GM23338 (cell line): Measurements from ENCODE around the gene PICK1. TPM values are rescaled to one million over a fixed set of nuclear protein-coding genes. Genes with fewer than 3 reads are reported as not detected.

Experiments
- ATAC-seq: fragments of 200-7000 bp; cut with Tn5 transposase; 3 replicates; pipeline ENCODE4 v1.9.1; 2020
- DNase-seq: peaks from one replicate; pipeline ENCODE4 v3.0.0-alpha.2; 2015; ENCODE audit warnings: low spot score
- H2AFZ ChIP-seq: fragments of 200-600 bp; sonication (generic); 2 replicates; pipeline ENCODE4 v1.8.0; 2016; ENCODE audit warnings: antibody characterized with exemption, mild to moderate bottlenecking, moderate library complexity
- H3F3A ChIP-seq: fragments of 200-600 bp; sonication (generic); replicated peaks from 2 replicates; pipeline ENCODE4 v1.8.0; 2017; ENCODE audit warnings: antibody characterized with exemption, mixed run types, low read depth
- H3K27ac ChIP-seq: fragments of 200-600 bp; sonication (generic); 2 replicates; pipeline ENCODE4 v1.6.1; 2016; ENCODE audit warnings: low read depth
- H3K27me3 ChIP-seq: fragments of 200-600 bp; sonication (generic); 2 replicates; pipeline ENCODE4 v1.8.0; 2016; ENCODE audit warnings: mild to moderate bottlenecking, mixed run types, moderate library complexity; ENCODE audit not compliant: insufficient read depth
- H3K36me3 ChIP-seq: fragments of 200-600 bp; sonication (generic); 2 replicates; pipeline ENCODE4 v1.8.0; 2016; ENCODE audit warnings: mild to moderate bottlenecking; ENCODE audit not compliant: insufficient read depth
- H3K4me1 ChIP-seq: fragments of 200-600 bp; sonication (generic); 2 replicates; pipeline ENCODE4 v1.8.0; 2016; ENCODE audit warnings: mild to moderate bottlenecking, moderate library complexity; ENCODE audit not compliant: insufficient read depth
- H3K4me2 ChIP-seq: fragments of 200-600 bp; sonication (generic); 2 replicates; pipeline ENCODE4 v1.7.1; 2017; ENCODE audit warnings: mixed run types
- H3K4me3 ChIP-seq: fragments of 200-600 bp; sonication (generic); 2 replicates; pipeline ENCODE4 v1.6.1; 2016; ENCODE audit warnings: mixed run types
- H3K79me2 ChIP-seq: fragments of 200-600 bp; sonication (generic); replicated peaks from 2 replicates; pipeline ENCODE4 v1.8.0; 2017; ENCODE audit warnings: mild to moderate bottlenecking; ENCODE audit not compliant: insufficient read depth
- H3K9me2 ChIP-seq: fragments of 200-600 bp; sonication (generic); 2 replicates; pipeline ENCODE4 v1.8.0; 2017; ENCODE audit not compliant: insufficient read depth
- H4K20me1 ChIP-seq: fragments of 200-600 bp; sonication (generic); replicated peaks from 2 replicates; pipeline ENCODE4 v1.8.0; 2017; ENCODE audit warnings: mild to moderate bottlenecking; ENCODE audit not compliant: insufficient read depth
- H3K27ac Mint-ChIP-seq: 2 replicates; pipeline ENCODE4 v1.8.0; 2020; ENCODE audit warnings: inconsistent platforms, mild to moderate bottlenecking, moderate library complexity, mixed read lengths
- H3K27me3 Mint-ChIP-seq: 3 replicates; pipeline ENCODE4 v1.8.0; 2022; ENCODE audit warnings: low read depth, mild to moderate bottlenecking, moderate library complexity, mixed read lengths, inconsistent platforms; ENCODE audit not compliant: insufficient read depth, poor library complexity
- H3K36me3 Mint-ChIP-seq: 3 replicates; pipeline ENCODE4 v1.8.0; 2021; ENCODE audit warnings: low read depth, mild to moderate bottlenecking, inconsistent platforms, moderate library complexity, mixed read lengths
- H3K4me1 Mint-ChIP-seq: 3 replicates; pipeline ENCODE4 v1.8.0; 2020; ENCODE audit warnings: mild to moderate bottlenecking, inconsistent platforms, mixed read lengths
- H3K4me3 Mint-ChIP-seq: 3 replicates; pipeline ENCODE4 v1.8.0; 2021; ENCODE audit warnings: moderate library complexity, mild to moderate bottlenecking, inconsistent platforms, mixed read lengths
- H3K9me3 Mint-ChIP-seq: 3 replicates; pipeline ENCODE4 v1.8.0; 2020; ENCODE audit warnings: moderate library complexity, mild to moderate bottlenecking, inconsistent platforms, mixed read lengths
- CREB1 ChIP-seq: fragments of 250-450 bp; sonication (Bioruptor Pico); IDR thresholded peaks from 2 replicates; pipeline ENCODE4 v1.5.0; 2020; ENCODE audit warnings: low read depth, mild to moderate bottlenecking, moderate library complexity
- CTCF ChIP-seq, 2 experiments: fragments of 200-600 bp in 1 of 2; sonication (generic) in 1 of 2; conservative IDR thresholded peaks; 2 replicates each; pipeline versions ENCODE4 v1.5.1 to v1.6.1; 2016 to 2017; ENCODE audit warnings: antibody characterized with exemption in 2 of 2, low read depth in 2 of 2, mild to moderate bottlenecking in 2 of 2, moderate library complexity in 1 of 2
- ETS1 ChIP-seq: IDR thresholded peaks from 2 replicates; pipeline ENCODE4 v1.6.1; 2016; ENCODE audit warnings: antibody characterized with exemption
- JUNB ChIP-seq: IDR thresholded peaks from one replicate; pipeline ENCODE4 v1.6.1; 2016; ENCODE audit warnings: antibody characterized with exemption; ENCODE audit not compliant: unreplicated experiment
- NANOG ChIP-seq: IDR thresholded peaks from 2 replicates; pipeline ENCODE4 v1.6.1; 2016; ENCODE audit warnings: antibody characterized with exemption, borderline replicate concordance
- POLR2AphosphoS5 ChIP-seq: IDR thresholded peaks from 2 replicates; pipeline ENCODE4 v1.6.1; 2016; ENCODE audit warnings: antibody characterized with exemption, low read depth
- STAT1 ChIP-seq: IDR thresholded peaks from one replicate; pipeline ENCODE4 v1.6.1; 2016; ENCODE audit warnings: antibody characterized with exemption; ENCODE audit not compliant: unreplicated experiment
- polyA plus RNA-seq: library from polyadenylated mRNA; unstranded; fragments of >200 nt; fragmentation: Nextera tagmentation; extraction: Ambion mirVana; gene quantifications from 2 replicates; pipeline ENCODE4 v1.2.1, GENCODE V29; 2016
- total RNA-seq: library from RNA; depleted of rRNA; stranded (reverse); fragments of >200 nt; shearing (Covaris generic); gene quantifications from 2 replicates; pipeline ENCODE4 v1.2.3, GENCODE V29; 2014

The PICK1 gene
- total and polyA plus RNA-seq, 2 experiments from 2014 or later = 15.9 to 28.3 TPM

DNA sequence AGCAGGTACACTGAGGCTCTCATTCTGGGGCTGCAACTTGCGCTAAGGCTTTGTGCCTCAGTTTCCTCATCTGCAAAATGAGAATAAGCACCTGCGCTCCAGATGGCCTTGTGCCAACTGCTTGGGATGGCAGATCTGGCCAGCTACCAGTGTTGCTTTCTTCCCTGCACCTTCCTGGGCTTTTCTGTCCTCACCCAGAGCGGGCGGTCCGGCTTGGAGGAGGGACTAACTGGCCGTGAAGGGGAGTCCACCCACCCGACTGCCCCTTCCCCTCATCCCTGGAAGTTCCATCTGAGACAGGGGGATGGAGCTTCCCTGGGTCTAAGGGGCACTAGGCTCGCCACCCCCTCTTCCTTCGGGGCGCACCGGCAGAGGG is 23.3 kb downstream of the PICK1 start:
- Histone ChIP-seq H3K79me2 (no peaks in the 10 kb centered on the region), H3K4me2 (peak overlapping the region; percentile 78), H3K36me3 (no peaks in the 10 kb centered on the region), H3K9me2 (no peaks in the 10 kb centered on the region), H3K4me1 (peaks cover 25% of the 10 kb centered on the region; the same call in 1 of the 2 replicates), H4K20me1 (no peaks in the 10 kb centered on the region; the same call in 1 of the 2 replicates), H3K27me3 (peaks cover 38% of the 10 kb centered on the region), H2AFZ (peak overlapping the region; percentile 94), H3K27ac (no peak overlapping the region), H3K4me3 (peak overlapping the region; percentile 51), H3F3A (no peaks in the 10 kb centered on the region)
- H3K27ac Mint-ChIP-seq = no peak overlapping the region
- DNase-seq (no peak), ATAC-seq (no peak)
- H3K4me1 Mint-ChIP-seq = peaks cover 8% of the 10 kb centered on the region; the same call in 2 of the 3 replicates
- peak overlapping the region; percentile 54; the same call in 2 of the 3 replicates for H3K4me3 Mint-ChIP-seq
- peaks cover 34% of the 10 kb centered on the region for H3K27me3 Mint-ChIP-seq
- H3K9me3 Mint-ChIP-seq = no peaks in the 10 kb centered on the region
- TF ChIP-seq NANOG = no peak
- TF ChIP-seq CTCF (conservative IDR thresholded peaks at IDR 0.05; ENCODE audit: low read depth in 2 of 2) = 0 out of 4 replicates have a peak, but pooled peaks of 1 of the 2 experiments have one; percentile 13
- TF ChIP-seq ETS1 = no peak
- H3K36me3 Mint-ChIP-seq = no peaks in the 10 kb centered on the region; the same call in 2 of the 3 replicates

DNA sequence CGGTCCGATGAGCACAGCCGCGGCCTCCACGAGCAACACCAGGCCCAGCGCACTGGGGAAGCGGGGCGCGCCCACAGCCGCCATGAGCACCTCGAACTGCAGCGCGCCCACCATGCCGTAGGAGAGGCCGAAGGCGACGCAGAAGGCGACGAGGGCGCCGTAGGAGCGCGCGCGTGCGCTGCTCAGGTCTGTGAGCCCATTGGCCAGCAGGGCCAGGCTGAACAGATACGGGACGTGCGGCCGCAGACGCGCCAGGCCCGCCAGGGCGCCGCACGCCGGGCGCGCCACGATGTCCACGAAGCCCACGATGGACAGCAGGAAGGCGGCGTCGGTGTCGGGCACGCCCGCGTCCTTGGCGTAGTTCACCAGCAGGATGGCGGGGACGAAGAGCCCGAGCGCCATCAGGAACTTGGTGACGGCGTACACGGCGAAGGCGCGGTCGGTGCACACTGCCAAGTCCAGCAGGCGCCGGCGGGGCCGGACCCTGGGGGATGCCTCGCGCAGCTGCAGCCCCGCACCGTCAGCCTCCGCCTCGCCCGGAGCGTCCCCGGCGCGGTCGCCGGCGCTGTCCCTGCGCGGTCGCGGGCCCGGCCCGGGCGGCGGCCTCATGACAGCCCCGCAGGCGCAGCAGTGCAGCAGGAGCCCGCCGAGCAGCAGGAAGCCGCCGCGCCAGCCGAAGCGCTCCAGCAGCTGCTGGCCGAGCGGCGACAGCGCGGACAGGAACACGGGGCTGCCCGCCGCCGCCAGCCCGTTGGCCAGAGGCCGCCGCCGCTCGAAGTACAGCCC is 23.8 kb downstream of the PICK1 start:
- Histone ChIP-seq H3F3A (no peaks in the 10 kb centered on the region), H3K9me2 (no peaks in the 10 kb centered on the region), H3K79me2 (no peaks in the 10 kb centered on the region), H3K36me3 (no peaks in the 10 kb centered on the region), H3K27me3 (peaks cover 38% of the 10 kb centered on the region), H4K20me1 (no peaks in the 10 kb centered on the region; the same call in 1 of the 2 replicates), H3K27ac (no peak overlapping the region), H3K4me1 (peaks cover 25% of the 10 kb centered on the region; the same call in 1 of the 2 replicates), H3K4me2 (peak overlapping the region; percentile 78), H2AFZ (peak overlapping the region; percentile 94), H3K4me3 (peak overlapping the region; percentile 51)
- Mint-ChIP-seq H3K4me1 (peaks cover 6% of the 10 kb centered on the region; the same call in 2 of the 3 replicates), H3K27me3 (peaks cover 33% of the 10 kb centered on the region), H3K27ac (no peak overlapping the region), H3K36me3 (no peaks in the 10 kb centered on the region; the same call in 2 of the 3 replicates), H3K4me3 (peak overlapping the region; percentile 54; the same call in 2 of the 3 replicates), H3K9me3 (no peaks in the 10 kb centered on the region)
- TF ChIP-seq CREB1 (CRISPR knock-in tag) (peak; percentile 38; the same call in 1 of the 2 replicates), STAT1 (no peak), JUNB (no peak), POLR2AphosphoS5 (peak; percentile 74)
- peak; percentile 84 for DNase-seq
- ATAC-seq = peak; percentile 70
